Thoracic aorta (tissue), 2 donors: Measurements from ENCODE around the gene SYT13. TPM values are rescaled to one million over a fixed set of nuclear protein-coding genes. Genes with fewer than 3 reads are reported as not detected.

Source experiments
- ATAC-seq: fragments of 150-250 bp; one replicate; pipeline ENCODE4 v1.8.0; 2017; ENCODE audit warnings: low read depth; ENCODE audit not compliant: insufficient number of reproducible peaks, low FRiP score
- DNase-seq: peaks from one replicate; pipeline ENCODE4 v3.0.0-alpha.2; 2020; ENCODE audit warnings: low spot score
- H3K27ac ChIP-seq, 2 donors: fragments of 200-600 bp; sonication (generic); 1 replicate in 1 of 2; 2 replicates in 1 of 2; pipeline ENCODE4 v1.5.1; 2016; ENCODE audit warnings: mild to moderate bottlenecking in 2 of 2, moderate library complexity in 2 of 2
- H3K27me3 ChIP-seq: fragments of 200-600 bp; sonication (generic); replicated peaks from 2 replicates; pipeline ENCODE4 v1.6.0; 2016; ENCODE audit warnings: mild to moderate bottlenecking; ENCODE audit not compliant: insufficient read depth
- H3K36me3 ChIP-seq: fragments of 200-600 bp; sonication (generic); one replicate; pipeline ENCODE4 v1.5.1; 2016
- H3K4me1 ChIP-seq, 2 donors: fragments of 200-600 bp; sonication (generic); 1 replicate in 1 of 2; 2 replicates in 1 of 2; pipeline versions ENCODE4 v1.5.1 to v1.6.0; 2016; ENCODE audit warnings: low read depth in 2 of 2, mild to moderate bottlenecking in 1 of 2; ENCODE audit not compliant: control insufficient read depth in 1 of 2
- H3K4me3 ChIP-seq: fragments of 200-600 bp; sonication (generic); 2 replicates; pipeline ENCODE4 v1.5.1; 2016; ENCODE audit warnings: mild to moderate bottlenecking
- H3K9me3 ChIP-seq: fragments of 200-600 bp; sonication (generic); 2 replicates; pipeline ENCODE4 v1.5.1; 2016
- total RNA-seq, 2 donors: library from RNA; depleted of rRNA; stranded (reverse); fragments of >200 nt; gene quantifications; one replicate each; pipeline versions ENCODE4 v1.1.0 to v1.2.3, GENCODE V29; 2016
- TF ChIP-seq, protein P1 (sequence below): fragments of 200-600 bp; sonication (generic); IDR thresholded peaks from one replicate; pipeline ENCODE4 v1.5.1; 2019; ENCODE audit warnings: antibody characterized with exemption

The SYT13 gene
- total RNA-seq, 2 donors from 2014 or later: not detected

DNA sequence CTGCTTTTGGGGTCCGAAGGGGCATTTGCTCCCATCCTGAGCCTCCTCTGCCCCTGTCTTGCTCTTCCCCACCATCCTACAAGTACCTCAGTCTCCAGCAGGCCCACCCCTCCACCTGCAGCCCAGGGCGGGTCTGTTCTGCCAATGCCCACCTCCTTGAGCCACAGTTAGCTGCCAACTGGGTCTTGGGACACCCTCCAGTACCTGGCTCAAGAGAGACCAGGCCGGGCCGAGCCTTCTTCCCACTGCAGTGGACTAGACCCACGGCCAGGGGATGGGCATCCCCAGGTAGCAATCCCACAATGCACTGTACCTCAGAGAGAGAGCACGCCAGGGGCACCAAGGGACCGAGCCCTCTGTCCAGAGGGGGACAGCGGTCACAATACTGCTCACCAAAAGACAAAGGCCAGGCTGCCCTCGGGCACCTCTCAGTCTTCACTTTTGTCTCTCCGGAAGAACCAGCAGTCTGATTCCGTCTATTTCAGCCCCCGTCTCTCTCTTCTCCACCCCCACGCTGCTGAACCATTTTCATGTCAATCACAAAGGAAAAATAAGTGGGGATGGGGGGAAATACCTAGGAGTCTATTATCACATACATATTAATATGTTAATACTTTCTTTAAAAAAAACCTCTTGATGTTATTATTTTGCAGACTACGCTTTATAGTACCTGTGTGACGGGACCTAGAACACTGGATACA is 51.7 kb downstream of the SYT13 start:
- H3K4me3 ChIP-seq: no peak overlapping the region
- no peak overlapping the region for H3K27ac ChIP-seq
- H3K4me1 ChIP-seq: peaks cover 0 to 14% of the 10 kb centered on the region in 2 donors
- H3K27me3 ChIP-seq: no peaks in the 10 kb centered on the region
- TF ChIP-seq, protein P1, sequence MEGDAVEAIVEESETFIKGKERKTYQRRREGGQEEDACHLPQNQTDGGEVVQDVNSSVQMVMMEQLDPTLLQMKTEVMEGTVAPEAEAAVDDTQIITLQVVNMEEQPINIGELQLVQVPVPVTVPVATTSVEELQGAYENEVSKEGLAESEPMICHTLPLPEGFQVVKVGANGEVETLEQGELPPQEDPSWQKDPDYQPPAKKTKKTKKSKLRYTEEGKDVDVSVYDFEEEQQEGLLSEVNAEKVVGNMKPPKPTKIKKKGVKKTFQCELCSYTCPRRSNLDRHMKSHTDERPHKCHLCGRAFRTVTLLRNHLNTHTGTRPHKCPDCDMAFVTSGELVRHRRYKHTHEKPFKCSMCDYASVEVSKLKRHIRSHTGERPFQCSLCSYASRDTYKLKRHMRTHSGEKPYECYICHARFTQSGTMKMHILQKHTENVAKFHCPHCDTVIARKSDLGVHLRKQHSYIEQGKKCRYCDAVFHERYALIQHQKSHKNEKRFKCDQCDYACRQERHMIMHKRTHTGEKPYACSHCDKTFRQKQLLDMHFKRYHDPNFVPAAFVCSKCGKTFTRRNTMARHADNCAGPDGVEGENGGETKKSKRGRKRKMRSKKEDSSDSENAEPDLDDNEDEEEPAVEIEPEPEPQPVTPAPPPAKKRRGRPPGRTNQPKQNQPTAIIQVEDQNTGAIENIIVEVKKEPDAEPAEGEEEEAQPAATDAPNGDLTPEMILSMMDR: no peak
- ATAC-seq: no peak
- H3K36me3 ChIP-seq: no peaks in the 10 kb centered on the region
- no peak for DNase-seq
- no peaks in the 10 kb centered on the region for H3K9me3 ChIP-seq

DNA sequence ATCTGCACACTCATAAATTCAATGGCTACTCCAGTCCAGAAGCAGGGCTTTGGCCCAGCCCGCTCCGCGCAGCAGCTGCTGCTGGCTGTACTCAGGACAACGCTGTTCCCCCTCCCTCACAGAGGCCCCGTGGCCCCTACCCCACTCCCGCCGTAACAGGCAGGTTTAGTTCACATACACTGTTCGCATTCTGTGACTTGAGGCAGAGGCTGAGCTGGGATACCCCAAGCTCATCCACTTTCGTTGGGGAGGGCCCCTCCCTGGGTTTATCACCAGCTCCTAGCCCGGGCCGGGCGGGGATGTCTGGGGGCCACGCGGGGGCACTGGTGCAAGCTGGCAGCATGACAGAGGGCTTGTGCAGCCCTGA is 52.4 kb downstream of the SYT13 start:
- no peak overlapping the region for H3K27ac ChIP-seq
- H3K27me3 ChIP-seq: no peaks in the 10 kb centered on the region
- H3K4me1 ChIP-seq: peaks cover 0 to 14% of the 10 kb centered on the region in 2 donors
- H3K9me3 ChIP-seq: no peaks in the 10 kb centered on the region
- no peak for DNase-seq
- H3K36me3 ChIP-seq: no peaks in the 10 kb centered on the region
- no peak overlapping the region for H3K4me3 ChIP-seq
- TF ChIP-seq, protein P1: no peak
- no peak for ATAC-seq

DNA sequence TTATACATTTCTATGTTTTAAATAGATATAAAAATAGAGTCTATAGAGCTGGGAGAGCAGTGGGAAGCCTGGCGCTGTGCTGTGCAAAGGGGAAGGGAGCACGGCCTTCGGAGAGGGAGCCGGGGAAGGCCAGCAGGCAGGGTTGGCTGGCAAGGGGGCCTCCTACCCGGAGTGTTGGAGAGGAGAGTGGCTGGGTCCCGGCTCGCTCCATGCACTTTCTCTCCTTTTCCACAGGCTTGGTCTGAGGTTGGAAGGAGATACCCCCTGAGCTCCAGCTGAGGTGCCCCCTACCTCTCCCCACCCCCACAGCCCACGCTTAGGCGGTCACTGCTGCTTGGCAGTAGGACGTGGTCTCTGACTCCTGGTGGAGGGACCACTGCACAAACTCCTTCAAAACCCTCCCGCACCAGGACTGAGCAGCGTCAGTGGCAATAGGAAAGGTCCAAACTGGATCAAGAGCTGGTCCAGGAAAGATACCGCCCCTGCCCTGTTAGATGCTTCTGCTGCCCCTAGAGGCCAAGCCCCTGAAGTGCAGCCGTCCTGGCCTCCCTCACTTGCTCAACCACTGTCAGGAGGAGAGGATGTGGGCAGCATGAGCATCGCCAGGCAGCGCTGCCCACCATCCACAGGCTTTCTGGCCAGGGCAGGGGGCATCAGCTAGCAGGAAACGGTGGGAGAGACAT is 52.9 kb downstream of the SYT13 start:
- H3K4me3 ChIP-seq: no peak overlapping the region
- no peak for ATAC-seq
- TF ChIP-seq, protein P1: peak; percentile 85

DNA sequence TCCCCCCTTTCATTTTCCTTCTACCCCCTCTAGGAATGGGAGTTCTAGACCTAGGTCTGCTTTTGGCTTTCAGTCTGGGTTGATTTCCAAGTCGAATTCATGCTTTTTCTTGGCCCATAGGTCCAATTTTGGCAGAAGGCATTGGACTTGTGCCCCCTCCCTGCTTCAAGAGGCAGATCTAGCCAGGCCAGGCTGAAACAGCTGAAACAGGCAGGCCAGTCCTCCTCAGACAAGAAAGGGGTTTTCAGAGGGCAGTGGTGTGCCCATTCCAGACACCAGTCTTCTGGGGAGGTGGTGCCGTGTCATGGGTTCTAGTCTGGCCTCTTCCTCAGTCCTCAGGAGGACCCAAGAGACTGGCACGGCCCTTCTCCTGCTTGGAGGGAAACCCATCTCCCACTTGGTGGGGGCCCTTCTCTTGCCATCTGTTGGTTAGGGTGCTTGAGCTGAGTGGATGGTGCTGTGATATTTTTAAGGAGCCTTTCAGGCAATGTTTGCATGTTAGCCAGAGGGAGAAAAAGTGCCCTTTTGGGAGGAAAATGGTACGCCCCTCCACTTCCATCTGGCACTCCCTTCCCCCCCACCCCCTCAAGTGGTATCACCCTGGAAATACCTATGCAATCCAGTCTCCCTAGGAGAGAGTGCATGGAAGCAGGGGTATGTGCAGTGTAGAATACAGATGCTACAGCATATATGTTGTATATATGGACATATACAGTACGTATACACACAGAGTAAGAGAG is 53.6 kb downstream of the SYT13 start:
- peaks cover 0 to 14% of the 10 kb centered on the region in 2 donors for H3K4me1 ChIP-seq
- TF ChIP-seq, protein P1: no peak
- ATAC-seq (no peak), DNase-seq (no peak)
- H3K27me3 ChIP-seq: no peaks in the 10 kb centered on the region
- H3K9me3 ChIP-seq: no peaks in the 10 kb centered on the region
- H3K36me3 ChIP-seq: peaks cover 8% of the 10 kb centered on the region
- H3K4me3 ChIP-seq: no peak overlapping the region
- H3K27ac ChIP-seq: no peak overlapping the region

More for the DNA sequence above, 52.9 kb downstream of the SYT13 start:
- Histone ChIP-seq H3K27me3 (no peaks in the 10 kb centered on the region), H3K9me3 (no peaks in the 10 kb centered on the region), H3K4me1 (peaks cover 0 to 14% of the 10 kb centered on the region in 2 donors), H3K27ac (no peak overlapping the region), H3K36me3 (peaks cover 2% of the 10 kb centered on the region)
- peak; percentile 36 for DNase-seq

DNA sequence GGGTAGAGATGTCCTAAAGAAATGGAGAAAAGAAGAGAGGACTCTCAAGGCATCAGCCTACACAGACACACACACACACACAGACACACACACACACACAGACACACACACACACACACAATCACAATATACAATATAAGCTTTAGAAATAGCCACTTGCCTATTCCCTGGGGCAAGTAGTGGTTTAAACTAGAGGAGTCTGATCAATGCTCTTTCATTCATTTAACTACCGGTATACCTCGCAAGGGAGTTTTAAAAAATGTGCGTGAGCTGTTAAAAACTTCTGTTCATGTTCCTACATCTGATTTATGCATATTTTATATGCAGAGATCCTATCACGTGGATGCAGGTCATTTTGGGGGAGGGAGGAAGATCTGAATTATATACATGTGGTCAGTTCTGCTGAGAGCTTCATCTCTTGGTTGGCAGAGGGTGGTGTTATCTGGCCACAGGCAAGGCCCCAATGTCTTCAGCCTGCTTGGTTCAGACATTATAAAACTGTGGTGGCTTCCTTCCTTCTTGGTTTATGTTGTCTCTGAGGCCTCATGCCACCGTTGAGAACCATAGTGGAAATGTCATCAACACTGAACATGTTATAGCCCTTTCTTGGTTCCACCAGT is 56.6 kb downstream of the SYT13 start:
- no peaks in the 10 kb centered on the region for H3K27me3 ChIP-seq
- no peak overlapping the region for H3K4me3 ChIP-seq
- H3K27ac ChIP-seq: no peak overlapping the region
- DNase-seq (no peak), ATAC-seq (no peak)
- H3K9me3 ChIP-seq: no peaks in the 10 kb centered on the region
- TF ChIP-seq, protein P1: no peak
- H3K36me3 ChIP-seq: peaks cover 30% of the 10 kb centered on the region
- peaks cover 0 to 14% of the 10 kb centered on the region in 2 donors for H3K4me1 ChIP-seq
